ENCODE results near the gene SLC7A6OS.

SLC7A6OS gene

GRCh38 chr16:68274441-68274840 lies 36.3 kb downstream of the SLC7A6OS start:
- TF ChIP-seq CTCF (IDR thresholded peaks at IDR 0.05; ENCODE audit: control insufficient read depth, insufficient read depth, low read depth, low read length, missing control alignments), result no peak
- DNase-seq (ENCODE audit: low read depth), result no peak
- no peak overlapping the region for H3K4me3 ChIP-seq (ENCODE audit: control insufficient read depth, low read depth, low read length)

- H3K4me3 ChIP-seq (ENCODE audit: control insufficient read depth, low read depth, low read length), result no peak overlapping the region
- DNase-seq (ENCODE audit: low read depth), result no peak
- TF ChIP-seq CTCF (IDR thresholded peaks at IDR 0.05; ENCODE audit: control insufficient read depth, insufficient read depth, low read depth, low read length, missing control alignments), result no peak
Observed at GRCh38 chr16:68273896-68274295, 36.9 kb downstream of the SLC7A6OS start.

- H3K4me3 ChIP-seq (ENCODE audit: control insufficient read depth, low read depth, low read length), result no peak overlapping the region
- DNase-seq (ENCODE audit: low read depth), result no peak
- TF ChIP-seq CTCF (IDR thresholded peaks at IDR 0.05; ENCODE audit: control insufficient read depth, insufficient read depth, low read depth, low read length, missing control alignments), result no peak
Observed at GRCh38 chr16:68273459-68273858, 37.3 kb downstream of the SLC7A6OS start.

GRCh38 chr16:68272507-68273209 lies 38.1 kb downstream of the SLC7A6OS start:
- no peak for TF ChIP-seq CTCF (IDR thresholded peaks at IDR 0.05; ENCODE audit: control insufficient read depth, insufficient read depth, low read depth, low read length, missing control alignments)
- no peak overlapping the region for H3K4me3 ChIP-seq (ENCODE audit: control insufficient read depth, low read depth, low read length)
- DNase-seq (ENCODE audit: low read depth), result no peak

- TF ChIP-seq CTCF (IDR thresholded peaks at IDR 0.05; ENCODE audit: control insufficient read depth, insufficient read depth, low read depth, low read length, missing control alignments), result no peak
- H3K4me3 ChIP-seq (ENCODE audit: control insufficient read depth, low read depth, low read length), result no peak overlapping the region
- DNase-seq (ENCODE audit: low read depth), result no peak
Observed at GRCh38 chr16:68270353-68270752, 40.4 kb downstream of the SLC7A6OS start.

GRCh38 chr16:68269793-68270192 lies 41.0 kb downstream of the SLC7A6OS start:
- H3K4me3 ChIP-seq (ENCODE audit: control insufficient read depth, low read depth, low read length), result no peak overlapping the region
- no peak for TF ChIP-seq CTCF (IDR thresholded peaks at IDR 0.05; ENCODE audit: control insufficient read depth, insufficient read depth, low read depth, low read length, missing control alignments)
- DNase-seq (ENCODE audit: low read depth), result no peak
